SK-N-SH treated with all-trans-retinoic acid at 6 μM for 48 hours (cell line): Measurements from ENCODE around the gene SSX4B.

Source experiments
- PATZ1 ChIP-seq: fragments of 250-450 bp; sonication (Bioruptor Pico); IDR thresholded peaks from 2 replicates; pipeline ENCODE4 v1.8.0; 2020; ENCODE audit warnings: mild to moderate bottlenecking, moderate library complexity, borderline replicate concordance
- ZC3H10 ChIP-seq: fragments of 250-450 bp; sonication (Bioruptor Pico); IDR thresholded peaks from 2 replicates; pipeline ENCODE4 v1.5.1; 2021; ENCODE audit warnings: mild to moderate bottlenecking, moderate library complexity
- ZNF70 ChIP-seq: fragments of 450-650 bp; formaldehyde crosslinking; IDR thresholded peaks from 2 replicates; pipeline ENCODE4 v1.5.0; 2020; ENCODE audit warnings: mild to moderate bottlenecking, moderate library complexity

GRCh38 chrX:48459483-48459882 is 47.7 kb upstream of the SSX4B start:
- no peak for TF ChIP-seq ZC3H10 (CRISPR knock-in tag)
- TF ChIP-seq ZNF70 (CRISPR knock-in tag) = no peak
- TF ChIP-seq PATZ1 (CRISPR knock-in tag) = no peak
